ENCODE measurements around the gene CDHR3.

DNA sequence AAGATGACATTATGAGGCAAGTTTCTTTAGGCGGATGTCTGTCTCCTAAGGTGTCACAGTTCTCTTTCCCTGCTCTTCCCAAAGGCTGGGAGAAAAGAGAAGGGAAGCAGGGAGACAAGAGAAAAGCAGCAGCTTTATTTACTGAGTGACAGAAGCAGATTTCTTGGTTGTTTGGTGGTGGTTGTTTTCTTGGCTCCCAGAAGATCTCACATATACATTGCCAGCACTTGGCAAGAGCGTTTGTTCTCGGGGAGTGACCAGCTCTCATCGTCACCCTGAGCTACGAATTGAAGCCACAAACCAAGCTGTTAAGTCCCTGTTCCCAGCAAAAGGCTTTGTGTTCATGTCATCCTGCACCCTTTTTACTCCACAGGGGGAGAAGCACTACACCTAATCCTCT, 11.4 kb downstream of the CDHR3 start:
- TF ChIP-seq, protein P1, sequence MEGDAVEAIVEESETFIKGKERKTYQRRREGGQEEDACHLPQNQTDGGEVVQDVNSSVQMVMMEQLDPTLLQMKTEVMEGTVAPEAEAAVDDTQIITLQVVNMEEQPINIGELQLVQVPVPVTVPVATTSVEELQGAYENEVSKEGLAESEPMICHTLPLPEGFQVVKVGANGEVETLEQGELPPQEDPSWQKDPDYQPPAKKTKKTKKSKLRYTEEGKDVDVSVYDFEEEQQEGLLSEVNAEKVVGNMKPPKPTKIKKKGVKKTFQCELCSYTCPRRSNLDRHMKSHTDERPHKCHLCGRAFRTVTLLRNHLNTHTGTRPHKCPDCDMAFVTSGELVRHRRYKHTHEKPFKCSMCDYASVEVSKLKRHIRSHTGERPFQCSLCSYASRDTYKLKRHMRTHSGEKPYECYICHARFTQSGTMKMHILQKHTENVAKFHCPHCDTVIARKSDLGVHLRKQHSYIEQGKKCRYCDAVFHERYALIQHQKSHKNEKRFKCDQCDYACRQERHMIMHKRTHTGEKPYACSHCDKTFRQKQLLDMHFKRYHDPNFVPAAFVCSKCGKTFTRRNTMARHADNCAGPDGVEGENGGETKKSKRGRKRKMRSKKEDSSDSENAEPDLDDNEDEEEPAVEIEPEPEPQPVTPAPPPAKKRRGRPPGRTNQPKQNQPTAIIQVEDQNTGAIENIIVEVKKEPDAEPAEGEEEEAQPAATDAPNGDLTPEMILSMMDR (IDR thresholded peaks at IDR 0.05; ENCODE audit: insufficient read depth, low read depth, low read length): no peak
- TF ChIP-seq EZH2 (IDR thresholded peaks at IDR 0.05; ENCODE audit: insufficient read depth, low read length): no peak
